Stimulated activated CD8-positive, alpha-beta memory T cell treated with anti-CD3 and anti-CD28 coated beads, Interleukin-12 subunit alpha, Interleukin-12 subunit beta, amount 100 ng/mL, for 4 hours (primary cell): ENCODE results near the gene NISCH.

Experiments
- DNase-seq: peaks from one replicate; pipeline ENCODE4 v3.0.0-alpha.2; 2020; ENCODE audit warnings: low read depth

NISCH gene

DNA sequence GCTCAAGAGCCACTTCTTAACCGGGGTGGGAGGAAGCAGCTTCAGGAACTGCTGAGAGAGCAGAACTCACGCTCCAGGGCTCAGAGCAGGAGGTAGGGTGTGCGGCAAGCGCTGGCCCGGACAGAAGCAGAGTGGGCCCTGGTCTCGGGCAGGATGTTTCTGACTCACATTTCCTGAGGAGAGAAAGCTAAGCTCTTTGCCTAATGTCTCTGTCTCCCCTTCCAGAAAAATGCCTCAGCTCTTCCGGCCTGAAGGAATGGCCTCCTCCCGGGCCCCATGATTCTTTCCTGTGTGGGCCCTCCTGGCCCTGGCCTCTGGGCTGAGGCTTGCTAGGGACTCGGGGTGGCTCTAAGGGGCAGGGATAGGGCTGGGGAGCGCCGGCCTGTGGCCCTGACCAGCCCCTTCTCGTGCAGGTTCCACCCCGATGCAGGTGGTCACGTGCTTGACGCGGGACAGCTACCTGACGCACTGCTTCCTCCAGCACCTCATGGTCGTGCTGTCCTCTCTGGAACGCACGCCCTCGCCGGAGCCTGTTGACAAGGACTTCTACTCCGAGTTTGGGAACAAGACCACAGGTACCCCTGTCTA is 35.6 kb downstream of the NISCH start:
- DNase-seq: no peak

DNA sequence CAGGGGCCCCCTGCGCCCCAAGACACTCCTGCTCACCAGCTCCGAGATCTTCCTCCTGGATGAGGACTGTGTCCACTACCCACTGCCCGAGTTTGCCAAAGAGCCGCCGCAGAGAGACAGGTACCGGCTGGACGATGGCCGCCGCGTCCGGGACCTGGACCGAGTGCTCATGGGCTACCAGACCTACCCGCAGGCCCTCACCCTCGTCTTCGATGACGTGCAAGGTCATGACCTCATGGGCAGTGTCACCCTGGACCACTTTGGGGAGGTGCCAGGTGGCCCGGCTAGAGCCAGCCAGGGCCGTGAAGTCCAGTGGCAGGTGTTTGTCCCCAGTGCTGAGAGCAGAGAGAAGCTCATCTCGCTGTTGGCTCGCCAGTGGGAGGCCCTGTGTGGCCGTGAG is 36.7 kb downstream of the NISCH start:
- DNase-seq: no peak

DNA sequence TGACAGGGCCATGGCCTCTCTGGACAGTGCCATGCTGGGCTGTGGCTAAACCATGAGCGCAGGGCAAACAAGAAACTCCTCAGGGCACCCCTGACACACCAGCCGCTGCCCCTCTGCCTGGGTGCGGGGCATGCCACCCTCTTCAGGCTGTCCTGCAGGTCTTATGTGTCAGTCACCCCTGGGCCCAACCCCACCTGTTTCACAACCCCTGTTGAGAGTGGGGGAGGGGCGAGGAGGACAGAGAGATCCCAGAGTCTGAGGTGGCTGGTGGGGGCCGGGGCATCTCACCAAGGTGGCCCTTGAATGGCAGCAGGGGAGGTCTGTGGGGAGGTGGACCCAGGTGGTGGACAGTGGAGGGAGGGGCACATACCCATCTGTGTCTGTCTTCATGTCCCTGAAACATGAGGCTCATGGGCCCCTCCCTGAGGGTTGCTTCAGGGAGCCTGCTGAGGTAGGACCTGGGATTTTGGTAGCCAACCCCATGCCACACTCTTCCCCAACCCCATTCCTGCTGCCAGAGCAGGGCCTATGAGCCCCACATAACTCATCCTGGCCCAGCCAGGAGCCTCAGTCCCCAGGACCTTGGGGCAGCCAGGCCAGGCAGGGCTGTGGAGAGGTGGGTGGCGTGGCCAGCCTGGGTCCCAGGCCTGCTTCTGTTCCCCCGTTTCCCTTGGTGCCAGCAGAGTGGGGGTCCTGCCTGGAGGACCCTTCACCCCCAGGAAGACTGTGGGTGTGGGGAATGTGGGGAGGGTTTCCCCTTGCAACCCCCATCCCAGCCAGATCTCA is 38.0 kb downstream of the NISCH start:
- no peak for DNase-seq

DNA sequence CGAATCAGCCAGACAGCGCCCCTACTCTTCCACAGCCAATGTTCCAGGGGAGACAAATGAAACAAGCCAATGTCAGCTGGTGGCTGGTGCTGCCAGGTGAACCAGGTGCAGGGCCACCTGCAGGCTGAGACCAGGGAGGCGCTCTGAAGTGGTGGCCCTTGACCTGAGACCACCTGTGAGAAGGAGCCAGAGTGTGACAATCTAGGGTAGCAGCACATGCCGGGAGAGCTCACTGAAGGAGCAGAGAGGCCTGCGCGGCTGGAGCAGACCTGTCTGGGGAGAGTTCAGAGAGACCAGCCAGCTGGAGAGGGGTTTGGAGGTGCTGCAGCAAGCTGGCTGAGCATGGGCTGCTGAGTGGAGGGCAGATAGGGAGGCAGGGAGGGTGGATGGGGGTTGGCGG is 39.0 kb downstream of the NISCH start:
- DNase-seq: no peak

DNA sequence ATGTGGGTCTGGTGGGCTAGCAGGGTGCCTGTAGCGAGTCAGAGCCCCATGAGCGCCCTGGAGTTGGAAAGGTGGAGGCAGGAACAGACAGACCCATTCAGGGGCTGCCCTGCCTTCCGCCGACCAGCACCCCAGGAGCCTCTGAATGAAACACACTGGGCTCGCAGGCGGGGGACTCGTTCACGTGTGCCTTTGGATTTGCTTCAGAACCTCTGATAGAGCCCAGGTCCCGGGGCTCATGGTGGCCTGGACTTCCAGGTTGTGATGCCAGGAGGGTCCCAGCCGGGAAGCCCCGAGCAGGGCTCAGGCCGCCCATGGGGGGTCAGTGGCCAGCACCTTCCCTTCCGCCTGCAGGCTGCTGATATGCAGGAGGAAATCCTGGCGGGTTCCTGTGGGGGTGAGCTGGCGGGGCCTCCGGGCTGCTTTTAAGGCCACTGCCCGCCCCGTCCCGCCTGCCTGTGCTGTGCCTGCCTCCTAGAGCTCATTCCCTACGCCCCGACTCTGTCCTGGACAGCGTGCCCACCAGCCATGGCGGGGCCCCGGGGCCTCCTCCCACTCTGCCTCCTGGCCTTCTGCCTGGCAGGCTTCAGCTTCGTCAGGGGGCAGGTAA is 39.6 kb downstream of the NISCH start, which contains the start of gene STAB1:
Gene STAB1 (plus strand): TSS at position 453 of the 610 bp plus-strand sequence. CDS start 76 bp downstream, at position 529.
- no peak for DNase-seq

DNA sequence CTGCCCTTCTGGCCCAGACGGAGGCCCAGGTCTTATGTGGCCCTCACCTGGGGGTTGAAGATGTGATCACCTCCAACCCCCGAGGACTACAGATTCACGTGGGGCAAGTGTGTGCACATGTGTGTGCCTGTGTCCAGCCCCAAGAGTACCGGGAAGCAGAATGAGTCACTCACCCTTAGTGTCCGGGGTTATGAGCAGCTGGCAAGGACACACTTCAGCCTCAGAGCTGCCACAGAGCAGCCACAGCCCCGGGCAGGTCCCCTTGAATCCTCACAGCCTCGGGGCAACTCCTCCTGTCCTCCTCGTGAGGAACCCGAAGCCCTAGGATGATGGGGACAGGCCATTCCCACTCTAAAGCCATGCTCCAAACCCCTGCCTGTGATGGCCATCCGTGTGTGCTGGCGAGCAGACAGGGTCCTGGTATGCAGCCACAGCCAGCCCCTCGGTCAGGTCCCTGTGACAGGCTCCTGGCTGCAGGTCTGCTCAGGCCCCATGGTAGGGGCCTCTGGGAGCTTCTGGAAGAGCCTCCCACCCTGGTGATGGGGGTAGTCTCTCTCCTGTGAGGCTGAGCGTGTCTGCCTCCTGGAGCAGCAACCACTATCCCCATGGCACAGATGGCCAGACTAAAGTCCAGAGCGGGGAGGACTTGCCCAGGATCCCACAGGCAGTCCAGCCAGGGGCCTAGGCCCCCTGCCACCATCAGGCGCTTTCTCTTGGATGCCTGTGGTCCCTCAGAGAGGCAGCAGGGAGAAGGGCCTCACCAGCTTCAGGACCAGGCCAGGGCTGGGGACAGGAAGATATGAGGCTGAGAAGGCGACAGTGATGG is 40.6 kb downstream of the NISCH start:
- no peak for DNase-seq

DNA sequence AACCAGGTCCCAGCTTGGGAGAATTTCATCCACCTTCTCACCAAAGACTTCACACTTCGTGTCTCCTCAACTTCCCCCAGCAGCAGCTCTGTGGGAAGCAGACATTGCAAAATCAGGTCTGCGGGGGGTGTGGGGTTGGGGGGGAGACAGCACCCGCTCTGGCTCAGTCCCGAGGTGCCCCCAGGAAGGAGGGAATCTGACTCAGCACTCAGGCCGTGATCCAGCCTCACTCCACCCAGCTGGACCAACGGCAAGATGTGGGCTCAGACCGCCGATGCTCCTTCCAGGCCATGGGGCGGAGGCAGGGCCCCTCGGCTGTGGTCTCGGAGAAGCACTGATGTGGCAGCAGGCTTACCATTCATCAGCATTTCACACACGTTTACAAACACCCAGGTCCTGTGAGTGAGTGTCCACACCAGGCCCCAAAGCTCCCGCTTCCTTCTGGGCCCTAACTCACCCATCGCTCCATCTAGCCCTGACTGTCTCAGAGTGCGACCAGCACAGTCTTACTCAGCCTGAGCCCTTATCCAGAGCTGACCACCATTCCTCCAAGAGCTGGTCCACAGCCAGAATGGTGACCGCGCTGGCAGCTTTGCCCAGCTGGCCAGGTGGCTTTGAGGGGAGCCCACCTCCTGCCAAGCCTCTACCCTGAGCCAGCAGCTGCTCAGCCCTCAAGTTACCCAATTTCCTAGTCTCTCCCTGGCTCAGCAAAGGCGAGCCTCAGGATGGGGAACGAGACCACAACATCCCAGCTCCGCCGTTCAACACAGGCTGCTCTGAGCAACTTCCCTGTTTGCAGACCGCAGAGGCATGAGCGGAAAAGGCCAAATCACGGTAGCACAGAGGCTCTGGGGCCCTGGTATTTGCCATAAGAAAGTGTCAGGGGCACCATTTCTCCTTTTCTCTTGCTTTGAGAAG is 43.0 kb downstream of the NISCH start:
- DNase-seq: no peak

DNA sequence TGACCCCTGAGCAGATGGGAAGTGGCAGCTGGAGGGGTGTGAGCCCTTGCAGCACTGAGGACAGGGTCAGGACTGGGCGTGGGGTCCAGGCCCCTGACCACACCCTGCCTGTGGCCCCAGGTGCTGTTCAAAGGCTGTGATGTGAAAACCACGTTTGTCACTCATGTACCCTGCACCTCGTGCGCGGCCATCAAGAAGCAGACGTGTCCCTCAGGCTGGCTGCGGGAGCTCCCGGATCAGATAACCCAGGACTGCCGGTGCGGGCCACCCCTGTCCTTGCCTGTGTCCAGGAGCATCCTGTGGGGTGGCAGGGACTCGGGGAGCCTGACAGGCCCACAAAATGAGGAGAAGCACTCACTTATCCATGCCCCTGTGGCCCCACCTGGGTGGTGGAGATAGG is 45.6 kb downstream of the NISCH start:
- DNase-seq: no peak

DNA sequence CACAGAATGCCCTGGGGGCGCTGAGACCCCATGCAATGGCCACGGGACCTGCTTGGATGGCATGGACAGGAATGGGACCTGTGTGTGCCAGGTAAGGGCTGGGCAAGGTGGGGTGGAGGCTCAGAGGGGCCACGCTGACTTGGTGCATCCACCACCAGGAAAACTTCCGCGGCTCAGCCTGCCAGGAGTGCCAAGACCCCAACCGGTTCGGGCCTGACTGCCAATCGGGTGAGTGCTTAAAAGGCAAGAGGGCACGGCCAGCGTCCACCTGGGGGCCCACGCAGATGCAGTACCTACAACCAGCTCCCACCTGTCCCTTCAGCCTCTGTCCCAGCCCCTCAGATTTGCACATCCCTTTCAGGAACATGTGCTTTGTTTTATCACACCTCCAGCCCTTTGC is 46.6 kb downstream of the NISCH start:
- DNase-seq: no peak

DNA sequence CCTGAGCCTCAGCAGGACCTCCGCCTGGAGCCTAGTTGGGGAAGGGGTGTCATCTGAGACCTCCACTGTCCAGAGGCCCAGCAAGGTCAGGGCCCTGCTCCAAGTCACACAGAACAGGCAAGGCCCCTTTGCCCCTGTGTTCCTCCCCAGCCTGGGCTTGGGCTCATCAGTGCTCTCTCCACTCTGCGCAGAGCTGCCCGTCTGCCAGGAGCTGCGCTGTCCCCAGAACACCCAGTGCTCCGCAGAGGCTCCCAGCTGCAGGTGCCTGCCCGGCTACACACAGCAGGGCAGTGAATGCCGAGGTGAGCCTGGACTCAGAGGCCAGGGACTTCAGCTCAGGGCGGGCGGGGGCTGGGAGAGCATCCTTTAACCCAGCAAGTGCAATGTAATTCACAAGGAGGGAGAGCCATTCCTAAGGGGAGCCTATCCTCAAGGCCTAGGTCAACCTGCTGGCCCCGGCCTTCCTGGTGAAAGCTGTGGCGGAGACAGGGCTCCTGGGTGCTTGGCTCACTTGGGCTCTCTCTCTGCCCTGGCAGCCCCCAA is 47.5 kb downstream of the NISCH start:
- DNase-seq: no peak

DNA sequence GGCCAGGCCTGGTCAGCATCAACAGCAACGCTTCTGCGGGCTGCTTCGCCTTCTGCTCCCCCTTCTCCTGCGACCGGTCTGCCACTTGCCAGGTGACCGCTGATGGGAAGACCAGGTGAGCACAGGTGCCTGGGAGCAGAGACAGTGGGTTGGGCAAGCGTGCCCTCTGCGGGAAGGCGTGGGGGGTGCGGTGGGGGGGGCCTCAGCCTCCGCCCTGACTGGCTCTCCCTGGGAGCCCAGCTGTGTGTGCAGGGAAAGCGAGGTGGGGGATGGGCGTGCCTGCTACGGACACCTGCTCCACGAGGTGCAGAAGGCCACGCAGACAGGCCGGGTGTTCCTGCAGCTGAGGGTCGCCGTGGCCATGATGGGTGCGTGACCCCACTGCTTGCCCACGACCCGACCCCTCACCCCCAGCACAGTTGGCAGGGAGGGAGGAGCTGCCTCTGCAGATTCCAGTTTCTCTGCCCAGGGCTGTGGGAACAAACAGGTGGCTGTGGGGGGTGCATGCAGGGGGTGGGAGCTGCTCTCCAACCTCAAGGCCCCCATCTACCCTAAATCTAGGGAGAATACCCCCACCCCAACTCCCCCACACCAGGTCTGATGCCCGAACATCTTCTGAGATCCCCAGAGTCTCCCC is 48.5 kb downstream of the NISCH start:
- no peak for DNase-seq

DNA sequence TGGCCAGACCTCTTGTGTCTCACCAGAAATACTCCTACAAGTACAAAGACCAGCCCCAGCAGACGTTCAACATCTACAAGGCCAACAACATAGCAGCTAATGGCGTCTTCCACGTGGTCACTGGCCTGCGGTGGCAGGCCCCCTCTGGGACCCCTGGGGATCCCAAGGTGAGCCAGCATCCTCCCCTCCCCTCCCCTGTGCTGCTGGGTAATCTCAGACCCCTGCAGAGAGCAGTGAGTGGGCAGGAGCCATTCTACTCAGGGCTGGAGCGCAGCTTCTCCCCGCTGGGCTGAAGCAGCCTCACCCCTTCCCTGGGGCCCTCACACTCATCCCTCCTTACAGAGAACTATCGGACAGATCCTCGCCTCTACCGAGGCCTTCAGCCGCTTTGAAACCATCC is 49.6 kb downstream of the NISCH start:
- no peak for DNase-seq

DNA sequence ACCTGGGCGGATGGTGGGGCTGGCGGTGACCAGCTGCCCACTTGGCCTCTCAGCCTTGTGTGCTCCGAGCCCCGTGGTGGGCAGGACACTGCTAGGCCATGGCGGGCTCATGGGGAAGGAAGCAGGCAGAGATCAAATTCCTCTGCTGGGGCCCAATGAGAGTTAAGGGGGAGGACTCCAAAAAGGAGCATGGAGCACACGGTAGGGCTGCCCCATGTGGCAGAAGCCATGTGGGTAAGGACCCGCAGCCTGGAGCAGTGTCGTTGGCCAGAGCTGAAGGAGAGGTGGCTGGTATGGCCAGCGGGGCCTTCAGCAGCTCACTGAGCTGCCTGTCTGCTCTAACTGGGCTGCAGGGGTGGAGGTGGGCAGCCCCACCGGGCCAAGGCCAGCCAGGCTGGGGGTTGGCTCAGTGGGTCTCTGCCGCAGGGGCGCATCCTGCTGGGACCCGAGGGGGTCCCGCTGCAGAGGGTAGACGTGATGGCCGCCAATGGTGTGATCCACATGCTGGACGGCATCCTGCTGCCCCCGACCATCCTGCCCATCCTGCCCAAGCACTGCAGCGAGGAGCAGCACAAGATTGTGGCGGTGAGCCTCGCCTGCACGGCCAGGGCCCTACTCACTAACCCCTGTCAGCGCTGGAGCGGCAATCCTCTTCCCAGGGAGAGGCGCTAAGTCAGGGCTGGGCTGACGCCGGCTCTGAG is 51.0 kb downstream of the NISCH start:
- DNase-seq: no peak

DNA sequence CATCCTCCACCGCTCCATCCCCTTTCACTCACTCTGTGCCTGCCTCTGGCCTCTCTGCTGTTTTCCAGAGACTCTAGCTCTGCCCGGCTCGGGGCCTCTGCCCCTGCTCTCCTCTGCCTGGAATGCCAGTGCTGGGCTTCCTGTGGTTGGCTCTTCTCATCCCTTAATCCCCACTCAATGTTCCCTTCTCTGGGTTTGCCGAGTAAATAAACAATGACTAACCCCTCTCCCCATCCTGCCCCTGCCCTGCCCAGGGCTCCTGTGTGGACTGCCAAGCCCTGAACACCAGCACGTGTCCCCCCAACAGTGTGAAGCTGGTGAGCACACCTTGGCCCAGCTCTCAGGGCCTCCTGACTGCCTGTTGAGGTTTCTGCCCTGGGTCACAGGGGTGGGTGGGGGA is 52.0 kb downstream of the NISCH start:
- DNase-seq: no peak

DNA sequence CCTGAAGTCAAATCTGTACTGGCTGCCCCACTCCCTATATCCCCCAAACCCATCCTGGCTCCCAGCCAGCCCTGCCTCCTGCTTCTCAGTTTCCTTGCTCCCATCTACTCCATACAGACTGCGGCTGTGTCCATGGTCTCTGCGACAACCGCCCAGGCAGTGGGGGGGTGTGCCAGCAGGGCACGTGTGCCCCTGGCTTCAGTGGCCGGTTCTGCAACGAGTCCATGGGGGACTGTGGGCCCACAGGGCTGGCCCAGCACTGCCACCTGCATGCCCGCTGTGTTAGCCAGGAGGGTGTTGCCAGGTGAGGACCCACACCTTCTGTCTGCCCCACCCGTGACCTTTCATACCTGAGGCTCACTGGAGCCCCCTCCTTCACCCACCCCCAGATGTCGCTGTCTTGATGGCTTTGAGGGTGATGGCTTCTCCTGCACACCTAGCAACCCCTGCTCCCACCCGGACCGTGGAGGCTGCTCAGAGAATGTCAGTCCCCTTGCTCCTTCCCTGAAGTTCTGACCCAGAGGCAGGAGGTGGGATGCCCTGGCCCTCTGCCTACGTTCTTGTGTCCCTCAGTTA is 54.4 kb downstream of the NISCH start:
- DNase-seq: no peak

DNA sequence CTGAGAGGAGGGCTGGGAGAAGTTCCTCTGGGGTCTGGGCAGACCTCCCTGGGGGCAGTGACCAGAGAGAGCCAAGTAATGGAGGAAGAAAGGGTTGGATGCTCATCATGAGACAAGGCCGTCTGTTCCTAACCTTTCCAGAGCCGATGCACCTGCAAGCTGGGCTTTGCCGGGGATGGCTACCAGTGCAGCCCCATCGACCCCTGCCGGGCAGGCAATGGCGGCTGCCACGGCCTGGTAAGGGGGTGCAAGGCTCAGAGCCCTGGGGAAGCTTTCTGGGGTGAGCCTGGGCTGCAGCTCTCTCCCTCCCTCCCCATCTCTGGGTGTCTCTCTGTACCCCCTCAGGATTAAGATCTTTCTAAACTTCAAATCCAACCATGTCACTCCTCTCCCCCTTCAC is 56.1 kb downstream of the NISCH start:
- DNase-seq: no peak

DNA sequence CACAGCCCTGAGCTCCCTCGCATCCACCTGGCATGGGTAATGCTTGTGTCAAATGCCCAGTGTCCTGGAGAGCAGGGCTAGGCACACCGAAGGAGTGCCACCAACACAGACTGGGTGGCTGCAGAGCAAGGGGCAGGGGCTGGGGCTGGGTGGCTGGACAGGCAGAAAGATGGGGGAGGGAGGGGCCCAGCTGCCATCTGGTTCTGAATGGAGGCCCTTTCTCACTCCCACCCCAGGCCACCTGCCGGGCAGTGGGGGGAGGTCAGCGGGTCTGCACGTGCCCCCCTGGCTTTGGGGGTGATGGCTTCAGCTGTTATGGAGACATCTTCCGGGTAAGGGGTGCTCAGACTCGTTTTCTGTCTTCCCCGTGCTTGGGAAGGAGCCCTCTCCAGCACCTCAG is 56.7 kb downstream of the NISCH start:
- DNase-seq: no peak

DNA sequence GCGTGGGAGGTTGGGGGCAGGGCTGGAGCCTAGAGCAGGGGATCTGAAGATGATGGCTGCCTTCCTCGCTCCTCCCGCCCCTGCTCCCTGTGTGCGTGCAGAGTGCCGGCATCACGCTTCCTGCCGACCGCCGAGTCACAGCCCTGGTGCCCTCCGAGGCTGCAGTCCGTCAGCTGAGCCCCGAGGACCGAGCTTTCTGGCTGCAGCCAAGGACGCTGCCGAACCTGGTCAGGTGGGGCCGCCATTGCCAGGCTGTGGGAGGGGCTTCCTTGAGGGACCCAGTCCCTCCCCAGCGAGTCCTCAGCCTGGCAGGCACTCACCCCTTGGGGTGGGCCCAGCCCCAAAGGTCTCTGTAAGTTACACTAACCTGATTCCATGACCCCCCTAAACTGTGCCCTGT is 57.3 kb downstream of the NISCH start:
- DNase-seq: no peak

DNA sequence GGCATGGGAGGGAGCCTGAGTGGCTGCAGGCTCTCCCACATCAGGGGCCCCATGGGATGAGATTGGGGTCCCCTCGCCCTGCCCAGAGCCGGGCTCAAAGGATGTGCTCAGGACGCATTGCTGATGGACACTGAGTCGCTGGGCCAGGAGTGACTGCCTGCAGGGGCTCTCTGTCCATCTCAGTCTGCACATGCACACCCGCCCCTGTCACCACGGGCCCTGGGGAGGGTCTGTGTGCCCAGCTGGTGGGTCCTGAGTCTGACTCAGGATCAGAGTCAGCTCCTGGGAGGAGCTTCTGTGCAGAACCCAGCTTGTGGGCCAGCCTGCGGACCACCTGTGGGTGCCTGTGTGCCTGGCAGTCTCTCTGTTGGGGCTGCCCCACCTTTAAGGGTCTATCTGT is 57.9 kb downstream of the NISCH start:
- no peak for DNase-seq

DNA sequence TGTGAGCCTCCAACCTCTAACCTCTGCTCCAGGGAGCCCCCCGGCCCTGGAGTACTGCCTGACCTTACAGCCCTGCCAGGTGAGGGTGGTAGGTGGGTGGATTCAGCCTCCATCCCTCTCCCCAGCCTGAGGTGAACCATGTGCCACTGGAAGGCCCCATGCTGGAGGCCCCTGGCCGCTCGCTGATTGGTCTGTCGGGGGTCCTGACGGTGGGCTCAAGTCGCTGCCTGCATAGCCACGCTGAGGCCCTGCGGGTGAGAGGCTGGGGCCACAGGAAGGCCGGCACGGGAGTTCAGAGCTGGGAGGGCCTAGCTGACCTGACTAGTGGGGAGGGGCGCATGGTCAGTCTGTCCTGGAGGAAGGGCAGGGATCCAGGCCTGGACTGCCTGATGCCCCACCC is 59.2 kb downstream of the NISCH start:
- no peak for DNase-seq
